ENCODE data around the gene TESPA1.
"Not testable (repeated sequence)": the region's sequence is repeated elsewhere in the genome, so short reads cannot be mapped to it uniquely, and the experiment has no call there.

TESPA1 gene

DNA sequence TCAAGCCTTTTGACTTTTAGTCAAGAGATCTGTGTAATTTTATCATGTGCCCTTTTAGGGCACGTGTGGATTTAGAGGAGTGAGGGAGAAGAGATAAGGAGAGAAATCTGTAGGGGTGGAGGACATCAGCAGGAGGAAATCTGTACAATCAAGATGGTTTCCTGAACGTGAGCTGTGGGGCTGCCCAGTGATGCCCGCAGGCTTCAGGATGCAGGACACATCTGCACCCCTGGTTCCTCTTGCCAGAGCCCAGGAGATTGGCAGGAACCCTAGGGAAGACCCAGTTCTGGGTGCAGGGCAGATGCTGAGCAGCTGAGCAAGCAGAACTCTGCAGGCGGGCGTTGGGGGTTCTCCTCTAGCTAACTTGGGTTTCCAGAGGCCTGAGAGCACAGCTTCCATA lies 11.6 kb upstream of the TESPA1 start:
- Histone ChIP-seq H3K9ac (ENCODE audit: low read depth, low read length) (no peak overlapping the region), H3K4me2 (ENCODE audit: low read length) (no peak overlapping the region), H3K4me3 (ENCODE audit: low read length) (no peak overlapping the region), H3K36me3 (ENCODE audit: insufficient read depth, low read length) (no peaks in the 10 kb centered on the region), H3K4me1 (ENCODE audit: control insufficient read depth, insufficient read depth, low read length) (no peaks in the 10 kb centered on the region), H3K9me3 (replicated peaks; ENCODE audit: low read length) (no peaks in the 10 kb centered on the region), H3K27me3 (ENCODE audit: control insufficient read depth, insufficient read depth, low read length) (peaks cover 29% of the 10 kb centered on the region)

- H3K4me1 ChIP-seq (ENCODE audit: control insufficient read depth, insufficient read depth, low read length): no peaks in the 10 kb centered on the region
- H3K4me2 ChIP-seq (ENCODE audit: low read length): no peak overlapping the region
- H3K36me3 ChIP-seq (ENCODE audit: insufficient read depth, low read length): no peaks in the 10 kb centered on the region
- peaks cover 33% of the 10 kb centered on the region for H3K27me3 ChIP-seq (ENCODE audit: control insufficient read depth, insufficient read depth, low read length)
- no peaks in the 10 kb centered on the region for H3K9me3 ChIP-seq (replicated peaks; ENCODE audit: low read length)
- H3K9ac ChIP-seq (ENCODE audit: low read depth, low read length): no peak overlapping the region
- H3K4me3 ChIP-seq (ENCODE audit: low read length): no peak overlapping the region
Measured at GRCh38 chr12:54993181-54993835, 8.7 kb upstream of the TESPA1 start.

DNA sequence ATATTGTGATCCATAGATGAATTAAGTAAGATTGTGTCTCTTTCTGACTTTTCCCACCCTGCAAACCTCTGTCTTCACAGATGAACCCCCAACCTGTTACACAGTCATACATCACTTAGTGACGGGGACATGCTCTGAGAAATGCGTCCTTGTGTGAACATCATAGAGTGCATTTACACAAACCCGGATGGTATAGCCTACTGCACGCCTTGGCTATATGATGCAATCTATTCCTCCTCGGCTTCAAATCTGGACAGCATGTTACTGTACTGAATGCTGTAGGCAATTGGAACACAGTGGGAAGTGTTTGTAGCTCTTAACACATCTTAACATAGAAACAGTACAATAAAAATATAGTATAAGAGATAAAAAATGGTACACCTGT lies 7.4 kb upstream of the TESPA1 start:
- H3K9ac ChIP-seq (ENCODE audit: low read depth, low read length): no peak overlapping the region
- H3K9me3 ChIP-seq (replicated peaks; ENCODE audit: low read length): no peaks in the 10 kb centered on the region
- H3K4me1 ChIP-seq (ENCODE audit: control insufficient read depth, insufficient read depth, low read length): no peaks in the 10 kb centered on the region
- H3K36me3 ChIP-seq (ENCODE audit: insufficient read depth, low read length): no peaks in the 10 kb centered on the region
- H3K4me3 ChIP-seq (ENCODE audit: low read length): no peak overlapping the region
- H3K27me3 ChIP-seq (ENCODE audit: control insufficient read depth, insufficient read depth, low read length): peaks cover 25% of the 10 kb centered on the region
- H3K4me2 ChIP-seq (ENCODE audit: low read length): no peak overlapping the region

DNA sequence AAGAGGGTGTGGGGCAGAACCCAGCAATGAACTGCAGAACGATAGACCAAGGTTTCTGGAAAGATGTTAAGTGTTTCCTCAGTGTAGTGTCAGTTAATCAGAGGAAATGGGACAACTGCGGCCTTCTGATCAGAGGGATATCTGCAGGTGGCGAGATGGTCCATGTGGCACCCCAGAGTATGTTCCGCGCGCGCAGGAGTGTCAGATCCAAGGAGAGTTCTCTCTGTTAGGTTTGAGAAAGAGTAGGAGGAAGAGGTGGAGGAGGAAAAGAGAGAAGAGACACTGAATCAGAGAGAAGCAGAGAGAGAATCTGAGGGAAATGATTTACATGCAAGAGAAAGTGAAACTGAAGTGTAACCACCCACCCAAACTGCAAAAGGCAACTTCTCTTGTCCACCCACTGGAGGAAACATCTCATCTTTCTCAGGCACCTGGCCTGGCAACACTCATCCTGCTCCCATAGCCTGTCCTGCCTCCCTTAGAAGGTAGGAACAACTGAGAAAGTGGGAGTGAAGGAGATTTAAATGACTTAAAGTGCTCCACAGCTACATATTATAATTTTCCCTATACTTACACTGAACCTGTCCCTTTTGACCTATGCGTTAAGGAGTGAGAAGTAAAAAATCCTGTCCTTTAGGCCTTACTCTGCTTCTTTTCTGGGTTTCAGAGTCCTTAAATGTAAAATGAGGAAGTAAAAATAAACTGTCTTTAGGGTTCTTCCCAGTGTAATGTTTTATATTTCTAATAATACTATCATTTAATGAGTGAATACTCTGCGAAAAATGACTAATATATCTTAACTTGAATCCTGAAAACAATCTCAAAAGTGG lies 6.8 kb upstream of the TESPA1 start:
- no peaks in the 10 kb centered on the region for H3K36me3 ChIP-seq (ENCODE audit: insufficient read depth, low read length)
- no peak overlapping the region for H3K4me3 ChIP-seq (ENCODE audit: low read length)
- H3K9ac ChIP-seq (ENCODE audit: low read depth, low read length): no peak overlapping the region

DNA sequence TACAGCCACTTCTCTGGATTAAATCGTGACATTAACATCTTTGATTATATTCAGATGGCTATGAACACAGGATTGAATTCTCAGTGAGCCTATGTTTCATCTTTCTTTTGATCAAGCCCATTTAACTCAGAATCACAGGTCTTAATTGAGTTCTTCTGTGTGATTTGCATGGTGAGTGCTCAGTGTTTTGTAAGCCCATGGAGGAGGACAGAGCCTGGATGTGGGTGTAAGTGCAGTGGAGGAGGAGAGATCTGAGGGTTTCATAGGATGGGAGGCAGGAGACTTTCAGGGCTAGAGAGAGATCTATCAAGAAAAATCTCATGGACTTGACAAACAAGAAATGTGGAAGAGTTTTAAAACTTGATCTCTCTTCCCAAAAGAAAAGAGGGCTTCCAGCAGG lies 5.3 kb upstream of the TESPA1 start:
- Histone ChIP-seq H3K4me1 (ENCODE audit: control insufficient read depth, insufficient read depth, low read length) (no peaks in the 10 kb centered on the region), H3K9me3 (replicated peaks; ENCODE audit: low read length) (no peaks in the 10 kb centered on the region), H3K36me3 (ENCODE audit: insufficient read depth, low read length) (no peaks in the 10 kb centered on the region), H3K27me3 (ENCODE audit: control insufficient read depth, insufficient read depth, low read length) (peaks cover 10% of the 10 kb centered on the region), H3K4me3 (ENCODE audit: low read length) (no peak overlapping the region), H3K4me2 (ENCODE audit: low read length) (no peak overlapping the region), H3K9ac (ENCODE audit: low read depth, low read length) (no peak overlapping the region)

More for the DNA sequence above, 6.8 kb upstream of the TESPA1 start:
- no peaks in the 10 kb centered on the region for H3K9me3 ChIP-seq (replicated peaks; ENCODE audit: low read length)
- H3K4me1 ChIP-seq (ENCODE audit: control insufficient read depth, insufficient read depth, low read length): no peaks in the 10 kb centered on the region
- no peak overlapping the region for H3K4me2 ChIP-seq (ENCODE audit: low read length)
- H3K27me3 ChIP-seq (ENCODE audit: control insufficient read depth, insufficient read depth, low read length): peaks cover 19% of the 10 kb centered on the region

DNA sequence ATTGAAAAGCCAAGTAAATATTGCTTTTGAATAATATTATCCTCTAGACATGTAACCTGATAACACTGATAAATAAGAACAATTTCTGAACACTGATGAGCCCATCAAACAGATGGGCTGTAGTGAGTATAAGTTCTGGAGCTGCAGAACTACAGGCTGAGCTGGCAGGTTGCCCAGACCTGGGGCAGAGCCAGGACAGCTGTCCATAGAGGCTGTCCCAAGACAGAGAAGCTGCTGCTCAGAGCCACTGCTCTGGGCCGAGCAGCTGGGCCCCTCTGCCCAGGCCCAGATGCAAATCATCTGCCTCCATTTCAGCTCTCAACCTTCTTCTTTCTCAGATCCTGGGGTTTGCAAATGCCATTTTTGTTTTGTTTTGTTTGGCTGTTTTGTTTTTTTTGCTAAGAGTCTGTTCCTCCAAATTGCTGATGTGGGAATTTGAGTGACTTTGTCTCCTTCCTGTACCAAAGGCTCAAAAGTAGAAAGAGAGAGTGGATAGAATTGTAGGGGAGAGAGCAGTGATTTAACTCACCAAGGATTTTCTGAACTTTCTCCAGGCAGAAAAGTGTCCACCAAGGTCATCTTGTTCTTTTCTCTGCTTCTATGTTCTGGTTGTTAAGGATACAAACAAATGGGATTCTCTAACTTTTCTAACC lies 4.0 kb upstream of the TESPA1 start:
- peaks cover 17% of the 10 kb centered on the region for H3K27me3 ChIP-seq (ENCODE audit: control insufficient read depth, insufficient read depth, low read length)
- H3K4me3 ChIP-seq (ENCODE audit: low read length): no peak overlapping the region
- no peak overlapping the region for H3K9ac ChIP-seq (ENCODE audit: low read depth, low read length)
- H3K9me3 ChIP-seq (replicated peaks; ENCODE audit: low read length): no peaks in the 10 kb centered on the region
- H3K4me2 ChIP-seq (ENCODE audit: low read length): no peak overlapping the region
- H3K4me1 ChIP-seq (ENCODE audit: control insufficient read depth, insufficient read depth, low read length): no peaks in the 10 kb centered on the region
- H3K36me3 ChIP-seq (ENCODE audit: insufficient read depth, low read length): no peaks in the 10 kb centered on the region

GRCh38 chr12:54987611-54988231 lies 3.2 kb upstream of the TESPA1 start:
- H3K4me1 ChIP-seq (ENCODE audit: control insufficient read depth, insufficient read depth, low read length): no peaks in the 10 kb centered on the region
- no peak overlapping the region for H3K9ac ChIP-seq (ENCODE audit: low read depth, low read length)
- H3K4me3 ChIP-seq (ENCODE audit: low read length): no peak overlapping the region
- no peaks in the 10 kb centered on the region for H3K36me3 ChIP-seq (ENCODE audit: insufficient read depth, low read length)
- H3K4me2 ChIP-seq (ENCODE audit: low read length): no peak overlapping the region
- H3K9me3 ChIP-seq (replicated peaks; ENCODE audit: low read length): no peaks in the 10 kb centered on the region
- H3K27me3 ChIP-seq (ENCODE audit: control insufficient read depth, insufficient read depth, low read length): peaks cover 25% of the 10 kb centered on the region

GRCh38 chr12:54986773-54987172 lies 2.2 kb upstream of the TESPA1 start:
- H3K4me3 ChIP-seq (ENCODE audit: low read length); H3K9ac ChIP-seq (ENCODE audit: low read depth, low read length); H3K4me1 ChIP-seq (ENCODE audit: control insufficient read depth, insufficient read depth, low read length); H3K36me3 ChIP-seq (ENCODE audit: insufficient read depth, low read length); H3K4me2 ChIP-seq (ENCODE audit: low read length); H3K9me3 ChIP-seq (replicated peaks; ENCODE audit: low read length): not testable (repeated sequence)
- H3K27me3 ChIP-seq (ENCODE audit: control insufficient read depth, insufficient read depth, low read length): peaks cover 28% of the 10 kb centered on the region

DNA sequence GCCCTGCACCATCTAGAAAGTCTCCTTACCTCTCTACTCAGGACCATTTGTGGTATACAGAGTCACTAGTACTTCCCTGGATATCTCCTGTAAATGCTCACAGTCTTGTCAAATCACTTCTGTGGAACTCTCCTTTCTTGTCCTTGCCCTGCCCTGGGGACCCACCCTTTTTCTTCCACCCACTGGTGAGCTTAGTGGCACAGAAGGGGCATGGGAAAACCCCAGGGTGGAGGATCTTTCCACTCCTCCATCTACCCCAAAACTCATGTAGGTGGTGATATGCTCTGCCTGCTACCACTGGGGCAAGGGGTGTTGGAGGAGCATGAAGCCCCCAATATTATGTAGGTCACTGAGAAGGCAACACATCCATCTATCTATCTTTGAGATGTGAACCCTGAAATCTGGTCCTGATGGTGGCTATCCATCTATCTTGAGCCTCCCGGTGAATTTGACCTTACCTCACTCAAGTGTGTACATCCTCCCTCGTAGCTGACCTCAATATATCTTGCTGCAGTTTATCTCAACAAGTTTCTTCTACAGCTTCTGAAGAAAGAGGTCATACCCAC lies 943 bp downstream of the TESPA1 start:
- Histone ChIP-seq H3K4me2 (ENCODE audit: low read length) (no peak overlapping the region), H3K9ac (ENCODE audit: low read depth, low read length) (no peak overlapping the region), H3K27me3 (ENCODE audit: control insufficient read depth, insufficient read depth, low read length) (peaks cover 24% of the 10 kb centered on the region), H3K9me3 (replicated peaks; ENCODE audit: low read length) (no peaks in the 10 kb centered on the region), H3K4me1 (ENCODE audit: control insufficient read depth, insufficient read depth, low read length) (no peaks in the 10 kb centered on the region), H3K36me3 (ENCODE audit: insufficient read depth, low read length) (no peaks in the 10 kb centered on the region), H3K4me3 (ENCODE audit: low read length) (no peak overlapping the region)

GRCh38 chr12:54981796-54982195 lies 2.8 kb downstream of the TESPA1 start:
- Histone ChIP-seq H3K4me1 (ENCODE audit: control insufficient read depth, insufficient read depth, low read length) (peaks cover 11% of the 10 kb centered on the region), H3K9ac (ENCODE audit: low read depth, low read length) (no peak overlapping the region), H3K4me2 (ENCODE audit: low read length) (no peak overlapping the region), H3K36me3 (ENCODE audit: insufficient read depth, low read length) (no peaks in the 10 kb centered on the region), H3K4me3 (ENCODE audit: low read length) (no peak overlapping the region), H3K9me3 (replicated peaks; ENCODE audit: low read length) (no peaks in the 10 kb centered on the region), H3K27me3 (ENCODE audit: control insufficient read depth, insufficient read depth, low read length) (peaks cover 24% of the 10 kb centered on the region)

- no peak overlapping the region for H3K9ac ChIP-seq (ENCODE audit: low read depth, low read length)
- H3K9me3 ChIP-seq (replicated peaks; ENCODE audit: low read length): no peaks in the 10 kb centered on the region
- H3K27me3 ChIP-seq (ENCODE audit: control insufficient read depth, insufficient read depth, low read length): peaks cover 24% of the 10 kb centered on the region
- H3K4me2 ChIP-seq (ENCODE audit: low read length): no peak overlapping the region
- H3K36me3 ChIP-seq (ENCODE audit: insufficient read depth, low read length): no peaks in the 10 kb centered on the region
- no peak overlapping the region for H3K4me3 ChIP-seq (ENCODE audit: low read length)
- peaks cover 17% of the 10 kb centered on the region for H3K4me1 ChIP-seq (ENCODE audit: control insufficient read depth, insufficient read depth, low read length)
Measured at GRCh38 chr12:54980341-54980740, 4.2 kb downstream of the TESPA1 start.

All from skeletal muscle satellite cell (primary cell).